ENCODE measurements around the gene PLCD1. TPM values are rescaled to one million over a fixed set of nuclear protein-coding genes. Genes with fewer than 3 reads are reported as not detected.

Gene PLCD1
- polyA plus RNA-seq, 1 donor, result 20.2 TPM

GRCh38 chr3:38002291-38002876 is 27.1 kb downstream of the PLCD1 start:
- no peak for DNase-seq

DNA sequence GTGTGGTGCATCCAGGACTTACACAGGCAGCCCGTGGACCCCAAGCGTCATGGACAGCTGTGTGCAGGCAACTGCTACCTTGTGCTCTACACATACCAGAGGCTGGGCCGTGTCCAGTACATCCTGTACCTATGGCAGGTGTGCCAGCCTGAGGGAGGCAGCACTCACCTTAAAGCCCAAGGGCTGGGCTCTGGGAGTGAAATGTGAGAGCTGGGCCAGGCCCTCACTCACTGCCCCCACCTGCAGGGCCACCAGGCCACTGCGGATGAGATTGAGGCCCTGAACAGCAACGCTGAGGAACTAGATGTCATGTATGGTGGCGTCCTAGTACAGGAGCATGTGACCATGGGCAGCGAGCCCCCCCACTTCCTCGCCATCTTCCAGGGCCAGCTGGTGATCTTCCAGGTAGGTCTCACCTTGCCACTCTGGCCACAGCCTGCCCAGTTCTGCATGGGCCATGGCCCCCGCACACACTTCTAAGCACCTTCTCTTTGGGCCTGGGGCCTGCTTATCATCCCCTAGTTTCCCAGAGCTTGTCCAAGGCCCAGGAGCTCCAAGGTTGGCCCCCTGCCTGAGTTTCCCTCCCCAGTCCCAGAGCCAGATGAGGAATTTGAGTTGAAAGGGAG is 27.9 kb downstream of the PLCD1 start:
- no peak for DNase-seq

DNA sequence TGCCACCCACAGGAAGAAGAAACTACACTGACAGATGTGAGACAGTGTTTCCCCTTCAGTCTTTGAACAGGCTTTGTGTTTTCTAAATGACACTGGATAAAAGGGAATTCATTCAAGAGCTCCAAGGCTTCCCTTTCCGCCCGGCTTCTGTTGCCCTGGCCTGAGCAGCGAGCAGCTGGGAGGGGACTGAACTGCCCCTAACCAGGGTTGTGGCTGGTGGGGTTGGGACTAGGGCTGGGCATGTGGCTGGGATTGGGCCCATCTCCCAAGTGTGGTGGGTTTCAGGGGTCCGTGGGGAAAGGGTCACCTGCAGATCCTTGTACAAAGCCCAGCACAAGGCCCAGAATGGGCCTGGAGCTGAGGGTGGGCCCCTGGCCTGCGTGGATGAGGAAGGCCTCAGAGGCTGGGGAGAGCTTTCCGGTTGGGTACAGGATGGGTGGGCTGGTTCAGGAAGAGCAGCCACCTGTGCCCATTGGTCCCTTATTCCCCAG is 28.4 kb downstream of the PLCD1 start:
- no peak for DNase-seq

- DNase-seq, result no peak
Measured at GRCh38 chr3:38000242-38000916, 29.1 kb downstream of the PLCD1 start.

- DNase-seq, result no peak
Measured at GRCh38 chr3:37999836-38000235, 29.6 kb downstream of the PLCD1 start.

GRCh38 chr3:37997791-37998370 is 31.6 kb downstream of the PLCD1 start:
- no peak for DNase-seq

- DNase-seq, result no peak
Measured at GRCh38 chr3:37997342-37997741, 32.1 kb downstream of the PLCD1 start.

DNA sequence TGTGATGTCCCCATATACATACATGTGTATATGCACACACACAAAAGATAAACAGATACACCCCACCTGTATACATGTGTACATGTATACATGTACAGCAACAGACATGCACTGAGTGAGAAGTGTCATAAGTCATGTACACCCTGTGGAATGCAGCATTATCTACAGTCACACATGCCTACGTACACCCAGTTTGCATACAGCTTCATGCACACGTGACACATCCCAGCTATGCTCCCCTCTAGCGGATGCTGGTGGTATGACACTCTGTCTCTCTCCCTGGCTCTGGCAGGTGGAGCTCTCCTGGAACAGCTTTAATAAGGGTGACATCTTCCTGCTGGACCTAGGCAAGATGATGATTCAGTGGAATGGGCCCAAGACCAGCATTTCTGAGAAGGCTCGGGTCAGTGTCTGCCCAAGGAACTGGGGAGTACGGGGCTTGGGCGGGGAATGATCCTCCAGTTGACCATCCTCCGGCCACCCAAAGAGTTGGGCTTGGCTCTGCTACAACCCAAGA is 32.6 kb downstream of the PLCD1 start:
- DNase-seq, result peak; percentile 80

DNA sequence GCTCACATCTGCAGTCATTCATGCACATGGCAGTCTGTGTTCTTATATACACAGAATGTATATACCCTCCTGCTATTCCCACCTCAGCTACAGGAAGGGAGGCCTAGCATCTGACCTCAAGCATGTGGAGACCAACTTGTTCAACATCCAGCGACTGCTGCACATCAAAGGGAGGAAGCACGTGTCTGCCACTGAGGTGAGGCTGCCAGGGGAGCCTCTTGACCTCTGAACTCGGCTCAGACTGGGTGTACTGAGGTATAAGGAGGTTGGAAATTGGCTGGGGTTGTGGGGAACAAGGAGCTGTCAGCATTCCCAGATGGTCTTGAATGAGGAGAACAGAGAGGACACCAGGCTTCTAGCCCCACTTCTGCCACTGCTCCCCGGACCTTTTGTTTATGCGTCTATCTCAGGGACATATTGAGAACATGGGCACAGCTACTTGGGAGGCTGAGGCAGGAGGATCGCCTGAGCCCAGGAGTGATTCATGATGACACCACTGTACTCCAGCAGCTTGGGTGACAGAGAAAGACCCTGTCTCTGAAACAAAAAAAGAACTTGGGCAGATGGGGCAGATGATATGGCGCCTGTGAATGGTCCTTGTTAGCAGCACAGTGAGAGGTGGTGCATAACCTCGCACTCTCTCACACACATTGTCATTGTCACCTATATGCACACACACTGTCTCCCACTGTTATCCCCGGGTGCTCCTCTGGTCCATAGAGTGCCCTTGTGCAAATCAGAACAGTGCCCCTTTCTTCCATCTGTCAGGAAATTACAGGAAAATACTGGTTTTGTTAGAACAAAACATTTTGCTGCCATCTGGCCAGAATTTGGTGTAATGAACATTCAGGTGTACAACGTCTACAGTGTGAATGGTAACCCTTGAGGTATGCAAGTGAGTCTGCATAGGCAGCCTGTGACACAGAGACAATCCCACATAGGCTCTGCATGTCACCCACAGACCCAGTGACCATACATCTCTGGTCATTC is 33.5 kb downstream of the PLCD1 start:
- DNase-seq, result no peak

DNA sequence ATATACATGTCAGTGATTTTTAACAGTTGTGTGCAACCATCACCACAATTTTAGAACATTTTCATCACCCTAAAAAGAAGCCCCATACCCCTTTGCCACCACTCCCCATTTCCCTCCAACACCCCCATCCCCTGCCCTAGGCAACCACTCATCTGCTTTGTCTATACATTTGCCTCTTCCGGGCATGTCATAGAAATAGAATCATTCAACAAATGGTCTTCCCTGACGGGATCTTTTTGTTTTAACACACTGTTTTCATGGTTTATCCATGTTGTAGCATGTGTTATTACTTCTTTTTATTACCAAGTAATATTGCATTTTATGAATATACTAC is 34.8 kb downstream of the PLCD1 start:
- no peak for DNase-seq

- DNase-seq, result peak; percentile 60
Measured at GRCh38 chr3:37993820-37994638, 35.4 kb downstream of the PLCD1 start.

- no peak for DNase-seq
Measured at GRCh38 chr3:37993460-37993819, 36.0 kb downstream of the PLCD1 start.

DNA sequence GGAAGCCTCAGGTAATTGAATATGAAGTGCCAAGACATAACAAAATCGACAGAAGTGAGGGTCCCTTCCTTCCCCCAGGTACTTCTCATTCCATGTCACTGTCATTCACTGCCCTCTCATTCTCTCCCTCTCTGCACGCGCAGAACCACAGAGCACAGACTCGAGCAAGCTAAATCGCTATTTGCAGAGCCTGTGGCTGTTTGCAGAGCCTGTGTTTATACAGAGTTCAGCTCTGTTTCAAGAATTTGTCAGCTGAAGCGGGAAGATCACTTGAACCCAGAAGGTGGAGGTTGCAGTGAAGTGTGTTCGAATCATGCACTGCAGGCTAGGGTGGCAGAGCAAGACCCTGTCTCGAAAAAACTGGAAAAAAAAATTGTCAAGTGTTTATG is 36.4 kb downstream of the PLCD1 start:
- no peak for DNase-seq

DNA sequence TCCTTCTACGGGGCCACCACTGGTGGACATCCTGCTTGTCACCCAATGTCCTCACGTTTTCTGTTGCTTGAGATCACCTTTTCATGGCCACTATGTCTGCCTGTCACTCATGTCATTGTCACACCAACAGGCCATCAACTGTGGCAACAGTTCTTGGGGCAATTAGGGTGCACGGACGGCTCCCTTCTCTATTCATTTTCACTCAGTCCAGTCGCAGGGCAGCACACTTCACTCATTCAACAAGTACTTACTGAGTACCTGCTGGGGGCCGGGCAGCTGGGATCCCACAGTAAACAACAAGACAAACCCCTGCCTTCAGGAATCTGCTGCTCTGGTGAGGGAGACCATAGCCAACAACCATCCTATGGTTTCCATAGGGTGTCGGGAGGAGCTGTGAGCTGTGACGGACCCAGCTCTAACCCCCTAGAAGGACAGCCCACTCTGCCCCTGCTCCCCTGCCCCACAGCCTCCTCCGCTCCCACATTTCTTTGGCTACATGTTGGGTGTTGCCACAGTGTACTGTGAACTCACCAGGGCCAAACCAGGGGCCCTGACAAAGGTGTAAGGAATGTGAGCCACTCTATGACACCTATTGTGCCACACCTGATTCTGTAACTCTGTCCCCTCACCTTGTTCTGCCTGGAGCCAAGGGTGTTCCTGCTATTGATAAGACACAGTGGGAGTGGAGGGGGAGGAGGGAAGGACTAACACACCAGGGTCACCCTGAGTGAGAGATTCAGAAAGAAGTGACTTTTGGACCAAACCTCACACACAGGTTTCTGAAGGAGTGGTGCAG is 37.0 kb downstream of the PLCD1 start:
- no peak for DNase-seq

DNA sequence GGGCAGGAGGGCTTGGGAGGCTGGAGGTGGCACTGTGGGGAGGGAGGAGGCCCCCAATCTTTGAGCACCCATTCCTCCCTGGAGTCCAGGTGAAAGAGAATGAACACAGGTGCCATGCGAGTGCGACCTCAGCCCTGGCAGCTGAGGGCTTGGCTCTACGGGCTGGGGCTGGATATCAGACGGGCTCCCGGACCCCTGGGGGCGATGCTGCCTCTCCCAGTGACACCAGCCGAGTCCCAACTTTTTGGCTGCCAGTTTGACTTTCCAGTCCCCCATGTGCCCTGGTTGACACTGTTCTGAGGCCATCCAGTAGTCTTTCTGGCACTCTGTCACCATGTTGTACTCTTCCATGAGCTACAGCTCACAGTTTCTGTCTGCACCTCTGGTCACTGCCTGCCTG is 37.6 kb downstream of the PLCD1 start:
- no peak for DNase-seq

DNA sequence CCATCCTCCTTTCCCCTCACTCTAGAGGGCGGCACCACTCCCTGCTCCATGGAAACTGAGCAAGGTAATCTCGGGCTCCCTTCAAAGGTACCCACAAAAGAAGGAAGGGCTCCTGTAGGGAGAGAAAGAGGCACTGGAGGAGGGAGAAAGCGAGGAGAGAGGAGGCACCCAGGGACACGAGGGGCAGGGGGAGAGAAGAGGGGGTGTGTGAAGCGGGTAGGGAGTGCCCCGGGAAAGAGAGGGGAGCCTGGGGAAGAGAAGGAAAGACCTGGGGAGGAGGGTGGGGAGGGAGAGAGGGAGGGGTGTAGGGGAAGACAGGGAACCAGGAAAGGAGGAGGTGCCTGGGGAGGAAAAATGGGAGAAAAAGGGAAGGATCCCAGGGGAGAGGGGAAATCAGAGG is 38.3 kb downstream of the PLCD1 start:
- no peak for DNase-seq

GRCh38 chr3:37990527-37990926 is 38.9 kb downstream of the PLCD1 start, which contains the start of gene VILL:
TSS of gene VILL (plus strand) at chr3:37990786. CDS start at chr3:37993673, 2,887 bp downstream.
- peak; percentile 43 for DNase-seq

GRCh38 chr3:37989821-37990480 is 39.5 kb downstream of the PLCD1 start:
- DNase-seq, result no peak

- DNase-seq, result no peak
Measured at GRCh38 chr3:37988931-37989525, 40.4 kb downstream of the PLCD1 start.

Data from left kidney (tissue), 2 donors.